ENCODE data around the gene GNPTG. TPM values are rescaled to one million over a fixed set of nuclear protein-coding genes. Genes with fewer than 3 reads are reported as not detected.

Gene GNPTG
- polyA plus RNA-seq, 1 of the 3 experiments (the other 2 are of a cell fraction), result 113 TPM

- TF ChIP-seq RFX5 (IDR thresholded peaks at IDR 0.05; ENCODE audit: low read length) (no peak), TAF1 (IDR thresholded peaks at IDR 0.05; ENCODE audit: borderline replicate concordance, low read depth, low read length) (no peak), FOSL2 (IDR thresholded peaks at IDR 0.05; ENCODE audit: borderline replicate concordance, low read depth) (no peak)
- H3K4me2 ChIP-seq, result no peak overlapping the region
- 34% methylated on average over 16 of the region's 36 CpGs for WGBS (ENCODE audit: low lambda C conversion rate)
- H3K79me2 ChIP-seq (ENCODE audit: insufficient read depth), result no peaks in the 10 kb centered on the region
- H3K27ac ChIP-seq (ENCODE audit: low read depth in 2 of 2, low read length in 1 of 2), result no peak overlapping the region
- no peak overlapping the region for H2AFZ ChIP-seq (ENCODE audit: low read depth)
- H3K9me3 ChIP-seq, result no peaks in the 10 kb centered on the region
- no peaks in the 10 kb centered on the region for H3F3A ChIP-seq (replicated peaks; ENCODE audit: insufficient read depth)
- H4K20me1 ChIP-seq (ENCODE audit: insufficient read depth), result no peaks in the 10 kb centered on the region
- ChIA-PET CTCF (no interaction called here), POLR2A (no interaction called here)
- DNase-seq, result no peak
- no peak overlapping the region for H3K9ac ChIP-seq
- H3K4me1 ChIP-seq (ENCODE audit: control insufficient read depth in 1 of 2, insufficient read depth in 2 of 2, low read depth in 1 of 2, low read length in 1 of 2), result peaks cover 0 to 22% of the 10 kb centered on the region in 2 experiments; a peak in 1 of 4 replicates
- H3K9me2 ChIP-seq, result no peaks in the 10 kb centered on the region
- H3K36me3 ChIP-seq (replicated peaks in 1 of 2; ENCODE audit: control insufficient read depth in 1 of 2, insufficient read depth in 2 of 2, low read length in 1 of 2), result no peaks in the 10 kb centered on the region
- H3K4me3 ChIP-seq (ENCODE audit: low read depth in 2 of 2, low read length in 1 of 2), result no peak overlapping the region
- H3K27me3 ChIP-seq (ENCODE audit: insufficient read depth), result peaks cover 27% of the 10 kb centered on the region
Measured at GRCh38 chr16:1340730-1341494, 10.8 kb upstream of the GNPTG start.

- peaks cover 21% of the 10 kb centered on the region for H3K27me3 ChIP-seq (ENCODE audit: insufficient read depth)
- no peak for DNase-seq
- no peaks in the 10 kb centered on the region for H3K36me3 ChIP-seq (replicated peaks in 1 of 2; ENCODE audit: control insufficient read depth in 1 of 2, insufficient read depth in 2 of 2, low read length in 1 of 2)
- no peak overlapping the region for H3K4me2 ChIP-seq
- no peaks in the 10 kb centered on the region for H3F3A ChIP-seq (replicated peaks; ENCODE audit: insufficient read depth)
- POLR2A ChIA-PET, result no interaction called here
- no peaks in the 10 kb centered on the region for H4K20me1 ChIP-seq (ENCODE audit: insufficient read depth)
- H2AFZ ChIP-seq (ENCODE audit: low read depth), result no peak overlapping the region
- WGBS (ENCODE audit: low lambda C conversion rate), result 58% methylated on average over 14 of the region's 39 CpGs
- no peaks in the 10 kb centered on the region for H3K79me2 ChIP-seq (ENCODE audit: insufficient read depth)
- no peaks in the 10 kb centered on the region for H3K9me2 ChIP-seq
- no peak overlapping the region for H3K27ac ChIP-seq (ENCODE audit: low read depth in 2 of 2, low read length in 1 of 2)
- H3K9ac ChIP-seq, result no peak overlapping the region
- peaks cover 0 to 18% of the 10 kb centered on the region in 2 experiments; a peak in 1 of 4 replicates for H3K4me1 ChIP-seq (ENCODE audit: control insufficient read depth in 1 of 2, insufficient read depth in 2 of 2, low read depth in 1 of 2, low read length in 1 of 2)
- CTCF ChIA-PET, result interaction anchor here (0.7 to 1.3 kb wide), 3 partner anchors 12 to 125 kb away, joined by 3 to 5 read pairs (median 3); partner anchors contain the start of gene UQCC4
- no peak overlapping the region for H3K4me3 ChIP-seq (ENCODE audit: low read depth in 2 of 2, low read length in 1 of 2)
- no peaks in the 10 kb centered on the region for H3K9me3 ChIP-seq
- TF ChIP-seq SMC3 (IDR thresholded peaks at IDR 0.05; ENCODE audit: low read depth, low read length) (no peak), EZH2phosphoT487 (IDR thresholded peaks at IDR 0.05; ENCODE audit: borderline replicate concordance, low read depth) (no peak), USF2 (IDR thresholded peaks at IDR 0.05; ENCODE audit: borderline replicate concordance, low read depth, low read length) (no peak), MAX (IDR thresholded peaks at IDR 0.05; ENCODE audit: low read depth) (no peak), GABPA (IDR thresholded peaks at IDR 0.05; ENCODE audit: low read depth) (no peak), IRF3 (IDR thresholded peaks at IDR 0.05; ENCODE audit: low read depth, low read length) (no peak), CTCF (IDR thresholded peaks at IDR 0.05) (no peak), RCOR1 (IDR thresholded peaks at IDR 0.05; ENCODE audit: low read length) (no peak), RXRA (IDR thresholded peaks at IDR 0.05; ENCODE audit: borderline replicate concordance, low read depth) (no peak), PBX3 (IDR thresholded peaks at IDR 0.05) (no peak), ELF1 (IDR thresholded peaks at IDR 0.05) (no peak), FOXJ3 (CRISPR knock-in tag; IDR thresholded peaks at IDR 0.05) (no peak), TAF1 (IDR thresholded peaks at IDR 0.05; ENCODE audit: borderline replicate concordance, low read depth, low read length) (no peak), FOSL2 (IDR thresholded peaks at IDR 0.05; ENCODE audit: borderline replicate concordance, low read depth) (no peak), RAD21 (IDR thresholded peaks at IDR 0.05; ENCODE audit: low read length) (no peak)
Measured at GRCh38 chr16:1341495-1342420, 10.0 kb upstream of the GNPTG start.
